NT2/D1 (cell line): ENCODE data around the gene PAFAH1B1.
"Not testable (repeated sequence)": the region's sequence is repeated elsewhere in the genome, so short reads cannot be mapped to it uniquely, and the experiment has no call there.

ENCODE experiments used
- SUZ12 ChIP-seq: IDR thresholded peaks from 2 replicates; pipeline ENCODE4 v1.6.1; 2011; ENCODE audit not compliant: insufficient read length, insufficient read depth; ENCODE audit errors: extremely low read depth
- YY1 ChIP-seq: IDR thresholded peaks from 2 replicates; pipeline ENCODE4 v1.6.1; 2011; ENCODE audit not compliant: insufficient read length, insufficient read depth
- ZNF274 ChIP-seq: IDR thresholded peaks from 2 replicates; pipeline ENCODE4 v1.6.1; 2011; ENCODE audit warnings: mild to moderate bottlenecking, low read depth, low read length

DNA sequence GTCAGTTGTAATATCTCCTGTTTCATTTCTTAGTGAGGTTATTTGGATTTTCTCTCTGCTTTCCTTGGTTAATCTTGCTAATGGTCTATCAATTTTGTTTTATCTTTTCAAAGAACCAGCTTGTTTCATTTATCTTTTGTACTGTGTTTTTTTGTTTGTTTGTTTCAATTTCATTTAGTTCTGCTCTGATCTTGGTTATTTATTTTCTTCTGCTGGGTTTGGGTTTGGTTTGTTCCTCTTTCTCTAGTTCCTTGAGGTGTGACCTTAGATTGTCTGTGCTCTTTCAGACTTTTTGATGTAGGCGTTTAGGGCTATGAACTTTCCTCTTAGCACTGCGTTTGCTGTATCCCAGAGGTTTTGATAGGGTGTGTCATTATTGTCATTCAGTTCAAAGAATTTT lies 35.5 kb downstream of the PAFAH1B1 start:
- not testable (repeated sequence) for TF ChIP-seq YY1, ZNF274, SUZ12
